HG02623 (cell line): ENCODE measurements around the gene LYST.
"Not testable (repeated sequence)": the region's sequence is repeated elsewhere in the genome, so short reads cannot be mapped to it uniquely, and the experiment has no call there.

Source experiments
- ATAC-seq: cut with Tn5 transposase; IDR thresholded peaks from one replicate; pipeline ENCODE4 v1.9.1; 2021; ENCODE audit warnings: moderate library complexity; ENCODE audit not compliant: unreplicated experiment

Gene LYST

GRCh38 chr1:235863699-235864093 is 3.0 kb downstream of the LYST start:
- ATAC-seq = no peak

- ATAC-seq = no peak
Measured at GRCh38 chr1:235861857-235862256, 4.8 kb downstream of the LYST start.

- no peak for ATAC-seq
Measured at GRCh38 chr1:235860829-235861228, 5.9 kb downstream of the LYST start.

GRCh38 chr1:235859789-235860188 is 6.9 kb downstream of the LYST start:
- ATAC-seq = no peak

GRCh38 chr1:235858766-235859165 is 7.9 kb downstream of the LYST start:
- no peak for ATAC-seq

GRCh38 chr1:235857756-235858155 is 8.9 kb downstream of the LYST start:
- ATAC-seq = no peak

GRCh38 chr1:235855811-235856429 is 10.8 kb downstream of the LYST start:
- ATAC-seq = no peak

- ATAC-seq = peak; percentile 46
Measured at GRCh38 chr1:235854347-235854746, 12.4 kb downstream of the LYST start.

- no peak for ATAC-seq
Measured at GRCh38 chr1:235853653-235854052, 13.1 kb downstream of the LYST start.

GRCh38 chr1:235852887-235853286 is 13.8 kb downstream of the LYST start:
- ATAC-seq = no peak

GRCh38 chr1:235851939-235852338 is 14.8 kb downstream of the LYST start:
- ATAC-seq = no peak

GRCh38 chr1:235848251-235848650 is 18.5 kb downstream of the LYST start:
- ATAC-seq = not testable (repeated sequence)

- ATAC-seq = not testable (repeated sequence)
Measured at GRCh38 chr1:235845656-235846107, 21.0 kb downstream of the LYST start.

- no peak for ATAC-seq
Measured at GRCh38 chr1:235844776-235845175, 21.9 kb downstream of the LYST start.

GRCh38 chr1:235843461-235843961 is 23.2 kb downstream of the LYST start:
- no peak for ATAC-seq

GRCh38 chr1:235841938-235842545 is 24.7 kb downstream of the LYST start:
- ATAC-seq = peak; percentile 76

GRCh38 chr1:235838021-235838420 is 28.7 kb downstream of the LYST start:
- no peak for ATAC-seq

- no peak for ATAC-seq
Measured at GRCh38 chr1:235835226-235835625, 31.5 kb downstream of the LYST start.

GRCh38 chr1:235834620-235835019 is 32.1 kb downstream of the LYST start:
- ATAC-seq = no peak

GRCh38 chr1:235832011-235832410 is 34.7 kb downstream of the LYST start:
- no peak for ATAC-seq

- peak; percentile 94 for ATAC-seq
Measured at GRCh38 chr1:235831148-235831547, 35.6 kb downstream of the LYST start.

GRCh38 chr1:235826102-235826854 is 40.4 kb downstream of the LYST start:
- ATAC-seq = no peak
